Naive B cell (primary cell): ENCODE data around the gene MAGI2. TPM values are rescaled to one million over a fixed set of nuclear protein-coding genes. Genes with fewer than 3 reads are reported as not detected.

Experiments used
- ATAC-seq, 2 donors: fragments of 150-1000 bp; cut with Tn5 transposase; 2 replicates each; pipeline ENCODE4 v1.10.0; 2021; ENCODE audit warnings: low read depth in 2 of 2, mild to moderate bottlenecking in 2 of 2, moderate library complexity in 2 of 2
- DNase-seq: peaks from one replicate; pipeline ENCODE4 v3.0.0; 2022
- H3K27ac Mint-ChIP-seq, 6 donors: one replicate each; pipeline ENCODE4 v1.8.0; 2020 to 2022; ENCODE audit warnings: mild to moderate bottlenecking in 6 of 6, mixed read lengths in 6 of 6, moderate library complexity in 5 of 6, inconsistent platforms in 2 of 6
- H3K27me3 Mint-ChIP-seq, 3 donors: one replicate each; pipeline ENCODE4 v1.8.0; 2021 to 2022; ENCODE audit warnings: mixed read lengths in 3 of 3, mild to moderate bottlenecking in 1 of 3
- H3K36me3 Mint-ChIP-seq, 2 donors: one replicate each; pipeline ENCODE4 v1.8.0; 2020 to 2022; ENCODE audit warnings: mixed read lengths in 2 of 2, inconsistent platforms in 1 of 2, mild to moderate bottlenecking in 1 of 2
- H3K4me1 Mint-ChIP-seq, 3 donors: one replicate each; pipeline ENCODE4 v1.8.0; 2020 to 2022; ENCODE audit warnings: mixed read lengths in 3 of 3, inconsistent platforms in 1 of 3, mild to moderate bottlenecking in 1 of 3, moderate library complexity in 1 of 3
- H3K4me3 Mint-ChIP-seq, 8 donors: one replicate each; pipeline ENCODE4 v1.8.0; 2020 to 2022; ENCODE audit warnings: mild to moderate bottlenecking in 8 of 8, mixed read lengths in 8 of 8, moderate library complexity in 8 of 8, inconsistent platforms in 2 of 8
- H3K9me3 Mint-ChIP-seq, 7 donors: one replicate each; pipeline ENCODE4 v1.8.0; 2020 to 2022; ENCODE audit warnings: mixed read lengths in 7 of 7, mild to moderate bottlenecking in 5 of 7, inconsistent platforms in 2 of 7, moderate library complexity in 1 of 7
- polyA plus RNA-seq, 6 donors: library from polyadenylated mRNA; unstranded; fragments of 300-500 nt; fragmentation: Illumina TruSeq; gene quantifications; one replicate each; pipeline ENCODE4 v1.2.3, GENCODE V29; 2021; ENCODE audit warnings: low read depth in 6 of 6

The MAGI2 gene
- polyA plus RNA-seq, 6 donors from 2014 or later = 0.04 to 0.06 (median 0.04) TPM; not detected in 3

DNA sequence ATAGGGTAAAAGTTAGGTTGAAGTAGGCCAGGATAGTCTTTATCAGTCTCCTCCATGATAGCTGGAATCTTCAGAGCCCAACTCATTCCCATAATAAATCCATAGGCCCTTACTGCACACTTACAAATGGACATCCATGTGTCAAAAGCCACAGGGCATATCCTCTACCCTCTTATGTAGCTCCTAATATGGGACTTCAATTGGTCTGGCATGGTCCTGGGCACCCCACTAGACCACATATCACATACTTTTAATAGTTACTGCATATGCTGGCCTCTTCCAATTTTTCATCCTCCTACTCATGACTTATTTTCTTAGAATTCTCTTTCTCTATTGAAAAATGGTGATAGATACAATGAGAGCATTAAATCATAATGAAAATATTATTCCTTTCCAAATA lies 169.3 kb downstream of the MAGI2 start:
- ATAC-seq (no peak), DNase-seq (no peak)
- H3K27me3 Mint-ChIP-seq = peaks cover 0 to 7% (median 0%) of the 10 kb centered on the region in 3 donors
- H3K36me3 Mint-ChIP-seq = no peaks in the 10 kb centered on the region
- H3K27ac Mint-ChIP-seq = no peak overlapping the region
- peaks cover 0 to 2% (median 0%) of the 10 kb centered on the region in 7 donors for H3K9me3 Mint-ChIP-seq
- no peak overlapping the region for H3K4me3 Mint-ChIP-seq
- no peaks in the 10 kb centered on the region for H3K4me1 Mint-ChIP-seq

DNA sequence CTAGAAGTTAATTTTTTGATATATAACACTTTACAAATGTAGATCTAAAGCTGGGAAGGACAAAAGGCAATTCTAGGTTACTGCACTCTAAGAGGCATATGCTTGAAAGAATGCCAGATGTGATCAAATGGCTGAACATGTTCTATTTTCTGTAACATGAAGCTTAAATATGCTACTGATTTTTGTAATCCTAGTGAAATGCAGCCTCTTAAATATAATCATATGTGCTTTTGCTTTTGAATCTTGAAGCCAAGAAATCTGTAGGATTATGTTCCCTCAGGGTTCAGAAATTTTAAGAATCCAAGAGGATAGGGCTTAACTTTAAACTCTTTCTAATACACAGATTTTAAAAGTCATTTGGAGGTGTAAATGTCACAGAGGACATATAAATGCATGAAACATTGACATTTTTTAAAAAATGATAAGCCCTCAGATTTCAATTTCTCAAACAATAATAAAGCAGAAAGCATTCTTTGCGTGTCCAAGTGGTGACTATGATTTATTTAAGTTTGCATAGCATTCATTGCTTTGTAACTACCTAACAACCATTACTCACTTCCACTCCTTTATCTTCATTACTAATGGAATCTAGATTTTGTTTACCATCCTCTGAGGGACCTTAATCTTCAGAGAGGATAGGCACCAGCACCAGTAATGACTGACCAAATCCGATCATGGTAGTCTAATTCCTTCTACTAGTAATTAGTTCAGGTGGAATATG lies 170.4 kb downstream of the MAGI2 start:
- peaks cover 0 to 7% (median 0%) of the 10 kb centered on the region in 3 donors for H3K27me3 Mint-ChIP-seq
- H3K36me3 Mint-ChIP-seq = no peaks in the 10 kb centered on the region
- no peak overlapping the region for H3K27ac Mint-ChIP-seq
- ATAC-seq = no peak
- DNase-seq = no peak
- no peaks in the 10 kb centered on the region for H3K4me1 Mint-ChIP-seq
- no peak overlapping the region for H3K4me3 Mint-ChIP-seq
- H3K9me3 Mint-ChIP-seq = no peaks in the 10 kb centered on the region

DNA sequence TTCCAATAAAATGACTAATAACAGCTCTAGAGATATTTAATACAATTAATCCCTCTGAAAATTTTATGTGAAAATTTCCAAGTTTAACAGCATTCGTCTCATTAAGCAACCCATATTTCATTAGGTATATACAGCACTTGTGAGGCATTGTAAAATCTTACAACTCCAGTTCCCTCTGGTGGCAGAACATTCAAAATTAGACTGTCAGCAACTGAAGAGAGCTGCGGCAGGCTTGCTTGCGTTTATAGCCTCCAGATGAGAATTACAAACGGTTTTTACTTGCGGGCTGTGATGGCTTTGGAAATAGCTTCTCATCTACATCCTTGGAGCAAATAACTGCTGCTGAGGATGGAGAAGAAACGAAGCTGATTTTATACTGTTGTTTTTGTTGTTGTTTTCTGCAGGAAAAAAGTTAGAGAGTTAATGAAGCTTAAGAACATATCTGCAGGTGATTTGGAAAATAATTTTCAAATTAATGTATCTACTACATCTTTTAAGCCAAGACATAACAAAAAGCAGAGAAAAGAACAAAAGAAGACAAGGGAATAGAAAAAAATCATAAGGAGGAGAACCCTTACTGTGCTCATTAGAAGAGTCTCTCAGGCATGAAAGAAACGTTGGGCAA lies 171.3 kb downstream of the MAGI2 start:
- Mint-ChIP-seq H3K4me3 (no peak overlapping the region), H3K9me3 (no peaks in the 10 kb centered on the region), H3K36me3 (no peaks in the 10 kb centered on the region), H3K27ac (no peak overlapping the region), H3K27me3 (peaks cover 0 to 7% (median 0%) of the 10 kb centered on the region in 3 donors), H3K4me1 (no peaks in the 10 kb centered on the region)
- ATAC-seq (no peak), DNase-seq (no peak)

DNA sequence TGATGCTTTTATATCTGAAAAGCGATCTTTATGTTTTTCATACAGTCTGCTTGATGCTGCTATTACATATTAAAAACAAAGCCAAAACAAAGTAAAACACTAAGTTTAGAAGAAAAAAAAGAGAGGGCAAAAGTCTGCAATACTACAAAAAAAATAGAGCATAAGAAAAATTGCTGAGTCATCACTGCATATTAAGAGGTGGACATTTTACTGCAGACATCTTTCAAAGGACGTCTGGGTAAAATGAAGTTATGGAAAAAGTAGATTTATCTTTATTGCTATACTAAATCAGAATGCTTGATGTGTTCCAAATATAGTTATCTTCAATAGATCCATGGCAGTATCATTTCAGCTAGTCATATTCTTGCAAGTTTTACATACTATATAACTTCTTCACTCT lies 172.0 kb downstream of the MAGI2 start:
- no peak overlapping the region for H3K27ac Mint-ChIP-seq
- DNase-seq (no peak), ATAC-seq (no peak)
- H3K4me1 Mint-ChIP-seq = no peaks in the 10 kb centered on the region
- peaks cover 0 to 7% (median 0%) of the 10 kb centered on the region in 3 donors for H3K27me3 Mint-ChIP-seq
- H3K36me3 Mint-ChIP-seq = no peaks in the 10 kb centered on the region
- no peaks in the 10 kb centered on the region for H3K9me3 Mint-ChIP-seq
- H3K4me3 Mint-ChIP-seq = no peak overlapping the region

DNA sequence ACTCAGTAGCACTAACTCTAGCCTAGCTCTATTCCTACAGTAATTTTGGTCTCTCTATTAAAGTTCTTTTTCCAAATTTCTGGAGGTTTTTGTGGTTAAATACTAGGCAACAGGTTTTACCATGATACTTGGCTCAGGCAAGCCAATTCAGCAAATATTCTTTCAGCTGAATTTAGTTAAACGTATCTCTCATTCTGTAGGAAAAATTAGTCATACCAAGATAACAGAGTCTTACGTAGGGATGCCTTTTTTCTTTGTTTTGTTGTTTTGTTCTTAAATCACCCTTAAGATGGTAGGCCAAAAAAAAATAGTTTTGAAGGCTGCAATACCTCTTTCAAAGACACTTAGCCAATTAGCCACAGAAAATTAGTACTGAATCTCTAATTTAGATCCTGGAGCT lies 180.5 kb downstream of the MAGI2 start:
- no peak overlapping the region for H3K4me3 Mint-ChIP-seq
- H3K27me3 Mint-ChIP-seq = peaks cover 0 to 3% (median 0%) of the 10 kb centered on the region in 3 donors
- no peaks in the 10 kb centered on the region for H3K36me3 Mint-ChIP-seq
- H3K4me1 Mint-ChIP-seq = no peaks in the 10 kb centered on the region
- DNase-seq (no peak), ATAC-seq (no peak)
- no peak overlapping the region for H3K27ac Mint-ChIP-seq
- H3K9me3 Mint-ChIP-seq = peaks cover 0 to 4% (median 0%) of the 10 kb centered on the region in 7 donors

DNA sequence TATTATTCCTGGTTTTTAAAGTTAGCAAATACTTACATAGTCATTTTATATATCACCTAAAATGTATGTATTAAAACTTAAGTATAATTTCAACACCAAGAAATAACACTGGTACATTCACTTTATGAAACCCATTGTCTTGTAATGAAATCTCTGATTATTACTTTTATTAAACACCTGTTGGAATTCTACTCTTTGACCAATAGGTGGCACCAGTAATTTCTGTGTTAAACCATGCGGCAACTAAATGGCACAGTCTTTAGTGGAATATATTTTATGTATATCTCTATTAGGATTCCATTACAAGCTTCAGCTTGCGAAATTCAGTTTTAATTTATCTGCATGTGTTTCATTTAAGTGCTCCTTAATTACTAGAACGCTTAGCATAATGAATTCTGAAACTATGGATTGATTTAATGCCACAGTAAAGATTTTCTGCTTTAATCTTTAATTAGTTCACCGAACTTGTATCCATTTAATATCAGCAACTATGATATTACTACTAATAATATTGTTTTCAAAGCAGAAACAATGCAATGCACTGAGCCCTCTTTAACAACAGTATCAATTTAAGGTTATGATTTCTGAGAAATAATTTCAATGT lies 181.3 kb downstream of the MAGI2 start:
- Mint-ChIP-seq H3K27ac (no peak overlapping the region), H3K4me1 (no peaks in the 10 kb centered on the region), H3K27me3 (peaks cover 0 to 3% (median 0%) of the 10 kb centered on the region in 3 donors), H3K9me3 (peaks cover 0 to 4% (median 0%) of the 10 kb centered on the region in 7 donors), H3K4me3 (no peak overlapping the region), H3K36me3 (no peaks in the 10 kb centered on the region)
- DNase-seq (no peak), ATAC-seq (no peak)

DNA sequence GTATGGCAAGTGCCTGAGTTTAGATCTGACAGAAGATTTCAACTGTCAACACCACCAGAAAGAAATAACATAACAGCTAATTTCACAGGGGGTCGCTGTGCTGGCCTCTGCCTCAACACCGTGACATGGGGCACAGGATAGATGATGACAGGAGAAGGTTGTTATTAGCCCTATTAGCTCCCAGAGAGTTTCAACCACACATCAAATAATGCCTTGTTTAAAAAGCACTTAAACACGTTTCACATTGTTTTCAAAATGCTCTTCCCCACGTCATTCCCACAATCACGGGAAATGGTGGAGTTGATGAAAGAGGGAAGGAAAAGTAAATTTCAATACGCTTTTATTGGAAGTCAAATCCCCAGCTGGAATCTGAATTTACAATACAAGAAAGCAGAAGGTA lies 184.7 kb downstream of the MAGI2 start:
- Mint-ChIP-seq H3K27ac (no peak overlapping the region), H3K36me3 (no peaks in the 10 kb centered on the region), H3K4me1 (no peaks in the 10 kb centered on the region), H3K4me3 (no peak overlapping the region), H3K9me3 (peaks cover 0 to 3% (median 0%) of the 10 kb centered on the region in 7 donors), H3K27me3 (peaks cover 0 to 7% (median 0%) of the 10 kb centered on the region in 3 donors)
- DNase-seq (no peak), ATAC-seq (no peak)

DNA sequence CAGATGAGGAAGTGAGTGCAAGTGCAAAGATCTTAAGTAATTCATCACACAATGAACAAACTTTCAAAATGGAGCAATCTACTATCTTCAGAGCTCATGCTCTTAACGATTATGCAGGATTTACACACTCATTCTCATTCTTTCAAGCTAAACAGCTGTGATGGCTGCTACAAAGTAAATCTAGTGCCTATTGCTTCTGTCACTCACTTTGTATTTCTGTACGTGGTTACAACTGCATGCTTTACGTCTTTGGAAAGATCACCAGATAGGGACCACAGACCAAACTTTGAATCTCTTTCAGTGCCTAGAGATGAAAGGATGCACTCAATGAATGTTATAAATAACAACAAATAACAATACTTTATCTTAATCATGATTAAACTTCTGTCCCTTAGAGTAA lies 194.6 kb downstream of the MAGI2 start:
- H3K4me1 Mint-ChIP-seq = no peaks in the 10 kb centered on the region
- DNase-seq (no peak), ATAC-seq (no peak)
- no peaks in the 10 kb centered on the region for H3K36me3 Mint-ChIP-seq
- H3K27ac Mint-ChIP-seq = no peak overlapping the region
- H3K27me3 Mint-ChIP-seq = no peaks in the 10 kb centered on the region
- no peak overlapping the region for H3K4me3 Mint-ChIP-seq
- peaks cover 0 to 5% (median 0%) of the 10 kb centered on the region in 7 donors for H3K9me3 Mint-ChIP-seq

DNA sequence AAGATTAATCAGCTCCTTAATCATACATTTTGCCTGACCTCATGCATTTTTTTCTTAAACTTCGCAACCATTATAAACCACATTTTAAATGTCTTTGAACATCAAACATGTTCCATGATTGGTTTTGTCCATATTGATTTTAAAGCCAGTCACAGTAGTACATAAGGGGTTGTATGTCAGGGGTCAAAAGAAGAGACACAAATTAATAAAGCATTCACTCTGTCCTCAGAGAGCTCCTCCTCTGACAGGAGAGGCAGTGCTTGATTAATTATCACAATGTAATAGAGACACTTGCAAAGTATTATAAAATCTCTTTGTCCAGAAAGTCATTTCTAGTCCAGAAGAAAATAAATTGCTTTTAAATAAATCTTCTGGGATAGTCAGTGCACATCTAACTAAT lies 195.5 kb downstream of the MAGI2 start:
- Mint-ChIP-seq H3K27me3 (no peaks in the 10 kb centered on the region), H3K9me3 (peaks cover 0 to 5% (median 0%) of the 10 kb centered on the region in 7 donors), H3K36me3 (no peaks in the 10 kb centered on the region), H3K4me1 (no peaks in the 10 kb centered on the region), H3K27ac (no peak overlapping the region), H3K4me3 (no peak overlapping the region)
- DNase-seq (no peak), ATAC-seq (no peak)

DNA sequence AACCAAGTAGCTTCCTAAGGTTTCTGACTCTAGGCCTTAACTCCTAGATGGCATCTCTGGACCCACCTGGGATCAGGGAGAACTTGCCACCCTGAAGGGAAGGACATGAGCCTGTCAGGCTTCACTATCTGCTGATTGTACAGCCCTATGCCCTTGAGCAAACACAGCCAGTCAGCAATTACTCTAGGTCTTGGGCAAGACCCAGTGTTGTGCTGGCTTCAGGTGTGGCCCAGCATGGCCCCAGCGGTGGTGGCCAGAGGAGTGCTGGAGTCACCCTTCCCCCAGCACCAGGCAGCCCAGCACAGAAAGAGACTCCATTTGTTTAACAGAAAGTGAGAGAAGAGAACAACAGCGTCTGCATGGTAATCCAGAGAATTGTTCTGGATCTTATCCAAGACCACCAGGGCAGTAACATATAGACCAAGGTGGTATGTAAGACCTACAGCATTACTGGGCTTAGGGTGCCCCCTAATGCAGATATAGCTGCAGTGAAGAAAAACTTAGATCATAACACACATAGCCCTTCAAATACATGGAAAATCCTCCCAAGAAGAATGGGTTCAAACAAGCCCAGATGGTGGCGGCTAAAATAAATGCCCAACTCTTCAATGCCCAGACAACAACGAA lies 207.7 kb downstream of the MAGI2 start:
- DNase-seq (no peak), ATAC-seq (no peak)
- H3K4me1 Mint-ChIP-seq = no peaks in the 10 kb centered on the region
- H3K4me3 Mint-ChIP-seq = no peak overlapping the region
- no peaks in the 10 kb centered on the region for H3K27me3 Mint-ChIP-seq
- H3K27ac Mint-ChIP-seq = peak overlapping the region in 1 of 6 donors; percentile 1
- no peaks in the 10 kb centered on the region for H3K36me3 Mint-ChIP-seq
- H3K9me3 Mint-ChIP-seq = peaks cover 0 to 5% (median 0%) of the 10 kb centered on the region in 7 donors

DNA sequence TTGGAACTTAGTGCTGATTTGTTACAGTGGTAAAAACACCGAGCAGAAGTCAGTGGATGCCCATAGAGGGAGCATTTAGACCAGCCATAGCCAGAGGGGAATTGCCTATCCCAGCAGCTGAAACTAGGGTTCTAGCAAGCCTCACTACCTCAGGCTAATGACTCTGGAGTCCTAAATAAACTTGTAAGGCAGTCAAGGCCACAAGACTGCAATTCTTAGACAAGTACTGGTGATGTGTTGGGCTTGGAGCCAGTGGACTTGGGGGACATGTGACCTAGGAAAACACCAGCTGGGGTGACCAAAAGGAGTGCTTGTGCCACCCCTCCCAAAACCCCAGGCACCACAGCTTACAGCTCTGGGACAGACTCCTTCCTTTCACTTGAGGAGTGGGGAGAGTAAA lies 209.0 kb downstream of the MAGI2 start:
- ATAC-seq = no peak
- DNase-seq = no peak
- Mint-ChIP-seq H3K27ac (no peak overlapping the region), H3K4me3 (no peak overlapping the region), H3K4me1 (no peaks in the 10 kb centered on the region), H3K27me3 (no peaks in the 10 kb centered on the region), H3K9me3 (peaks cover 0 to 5% (median under 1%) of the 10 kb centered on the region in 7 donors), H3K36me3 (no peaks in the 10 kb centered on the region)

DNA sequence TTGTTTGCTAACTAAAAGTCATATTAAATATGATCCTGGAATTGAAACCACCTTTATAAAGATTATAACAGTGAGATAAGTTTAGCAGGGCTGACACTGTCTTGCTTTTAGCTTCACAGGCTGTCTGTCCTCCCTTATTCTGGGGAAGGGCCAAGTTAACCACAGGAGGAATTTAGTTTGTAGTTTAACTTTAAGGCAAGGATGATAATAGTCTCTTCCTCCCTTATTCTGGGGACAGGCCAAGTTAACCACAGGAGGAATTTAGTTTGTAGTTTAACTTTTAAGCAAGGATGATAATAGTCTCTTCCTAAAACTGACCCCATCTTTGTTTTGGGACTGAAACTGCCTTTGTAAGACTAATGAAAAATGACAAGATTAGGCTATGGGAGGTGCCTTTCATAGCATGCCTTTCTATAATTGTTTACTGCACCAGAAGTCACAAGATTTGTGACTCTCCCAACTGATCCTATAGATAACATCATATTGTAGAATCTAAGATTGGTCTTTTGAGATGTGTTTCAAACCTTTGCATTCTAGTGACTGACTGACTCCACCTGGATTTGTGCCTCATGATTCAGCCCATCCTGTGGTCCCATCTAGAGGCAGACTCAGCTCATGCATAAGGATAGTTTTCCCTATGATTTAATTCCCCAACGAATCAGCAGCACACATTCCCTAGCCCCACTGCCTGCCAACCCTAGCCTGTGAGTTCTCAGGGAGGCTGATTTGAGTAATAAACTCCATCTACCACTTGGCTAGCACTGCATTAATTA lies 212.0 kb downstream of the MAGI2 start:
- Mint-ChIP-seq H3K36me3 (no peaks in the 10 kb centered on the region), H3K9me3 (peaks cover 0 to 5% (median 0%) of the 10 kb centered on the region in 7 donors), H3K27me3 (no peaks in the 10 kb centered on the region), H3K4me3 (no peak overlapping the region), H3K27ac (no peak overlapping the region), H3K4me1 (no peaks in the 10 kb centered on the region)
- ATAC-seq (no peak), DNase-seq (no peak)

DNA sequence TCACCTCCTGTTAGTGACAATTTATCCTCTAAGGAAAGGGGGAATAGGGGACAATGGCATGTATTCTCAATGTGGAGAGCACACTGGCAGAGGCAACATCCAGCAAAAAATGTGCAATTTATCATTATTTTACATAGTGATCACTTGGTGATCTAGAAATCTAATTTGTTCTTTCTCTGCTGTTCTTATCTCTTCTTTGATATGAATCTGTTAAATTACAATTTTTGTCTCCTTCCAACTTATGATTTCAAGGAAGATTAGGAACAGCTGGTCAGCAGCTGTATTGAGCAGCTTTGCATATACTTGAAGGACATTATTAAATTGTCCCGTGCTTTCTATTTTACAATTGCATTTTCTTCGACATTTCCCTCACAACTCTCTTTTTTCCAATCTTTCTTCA lies 213.1 kb downstream of the MAGI2 start:
- no peaks in the 10 kb centered on the region for H3K4me1 Mint-ChIP-seq
- no peaks in the 10 kb centered on the region for H3K36me3 Mint-ChIP-seq
- H3K9me3 Mint-ChIP-seq = peaks cover 0 to 2% (median 0%) of the 10 kb centered on the region in 7 donors
- ATAC-seq (no peak), DNase-seq (no peak)
- no peak overlapping the region for H3K4me3 Mint-ChIP-seq
- no peak overlapping the region for H3K27ac Mint-ChIP-seq
- no peaks in the 10 kb centered on the region for H3K27me3 Mint-ChIP-seq
